Measurements from ENCODE around the gene FAH. TPM values are rescaled to one million over a fixed set of nuclear protein-coding genes. Genes with fewer than 3 reads are reported as not detected.

The FAH gene
- polyA plus RNA-seq, 1 donor from 2014 or later, result 3.1 TPM

DNA sequence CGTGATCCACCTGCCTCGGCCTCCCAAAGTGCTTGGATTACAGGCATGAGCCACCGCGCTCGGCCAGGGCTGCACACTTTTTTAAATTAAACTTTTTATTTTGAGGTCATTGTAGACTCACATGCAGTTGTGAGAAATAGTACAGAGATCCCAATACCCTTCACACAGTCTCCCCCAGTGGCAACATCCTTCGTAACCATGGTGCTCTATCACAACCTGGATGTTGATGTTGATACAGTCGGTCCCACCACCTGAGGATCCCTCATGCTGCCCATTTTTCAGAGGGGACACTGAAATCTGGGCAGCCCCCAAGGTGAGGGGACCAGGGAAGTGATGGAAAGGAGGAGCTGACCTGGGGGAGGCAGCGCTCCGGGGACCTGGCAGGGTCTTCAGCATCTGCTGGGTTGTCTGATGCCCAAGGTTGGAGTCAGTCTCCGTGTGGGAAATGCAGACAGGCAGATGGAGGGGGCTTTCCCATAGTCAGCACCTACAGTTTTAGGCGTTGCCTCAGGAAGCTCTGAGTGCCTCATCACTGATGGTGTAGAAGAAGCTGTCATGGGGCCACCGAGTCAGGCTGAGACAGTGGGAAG is 17.1 kb downstream of the FAH start:
- Histone ChIP-seq H4K20me1 (ENCODE audit: insufficient read depth) (no peaks in the 10 kb centered on the region), H3K4me2 (ENCODE audit: low read length) (no peak overlapping the region), H3F3A (ENCODE audit: insufficient read depth, low read length, poor library complexity, severe bottlenecking) (no peaks in the 10 kb centered on the region), H2AFZ (ENCODE audit: low read depth, low read length) (no peak overlapping the region), H3K9me3 (ENCODE audit: low read length) (no peaks in the 10 kb centered on the region), H3K9ac (ENCODE audit: low read length) (no peak overlapping the region), H3K36me3 (ENCODE audit: insufficient read depth, low read length) (no peaks in the 10 kb centered on the region), H3K9me2 (ENCODE audit: insufficient read depth, low read length) (no peaks in the 10 kb centered on the region), H3K79me2 (replicated peaks; ENCODE audit: insufficient read depth, low read length) (no peaks in the 10 kb centered on the region), H3K27ac (ENCODE audit: low read length) (no peak overlapping the region), H3K27me3 (ENCODE audit: insufficient read depth, low read depth, low read length) (no peaks in the 10 kb centered on the region), H3K4me3 (ENCODE audit: low read length) (no peak overlapping the region)
- TF ChIP-seq, protein P1, sequence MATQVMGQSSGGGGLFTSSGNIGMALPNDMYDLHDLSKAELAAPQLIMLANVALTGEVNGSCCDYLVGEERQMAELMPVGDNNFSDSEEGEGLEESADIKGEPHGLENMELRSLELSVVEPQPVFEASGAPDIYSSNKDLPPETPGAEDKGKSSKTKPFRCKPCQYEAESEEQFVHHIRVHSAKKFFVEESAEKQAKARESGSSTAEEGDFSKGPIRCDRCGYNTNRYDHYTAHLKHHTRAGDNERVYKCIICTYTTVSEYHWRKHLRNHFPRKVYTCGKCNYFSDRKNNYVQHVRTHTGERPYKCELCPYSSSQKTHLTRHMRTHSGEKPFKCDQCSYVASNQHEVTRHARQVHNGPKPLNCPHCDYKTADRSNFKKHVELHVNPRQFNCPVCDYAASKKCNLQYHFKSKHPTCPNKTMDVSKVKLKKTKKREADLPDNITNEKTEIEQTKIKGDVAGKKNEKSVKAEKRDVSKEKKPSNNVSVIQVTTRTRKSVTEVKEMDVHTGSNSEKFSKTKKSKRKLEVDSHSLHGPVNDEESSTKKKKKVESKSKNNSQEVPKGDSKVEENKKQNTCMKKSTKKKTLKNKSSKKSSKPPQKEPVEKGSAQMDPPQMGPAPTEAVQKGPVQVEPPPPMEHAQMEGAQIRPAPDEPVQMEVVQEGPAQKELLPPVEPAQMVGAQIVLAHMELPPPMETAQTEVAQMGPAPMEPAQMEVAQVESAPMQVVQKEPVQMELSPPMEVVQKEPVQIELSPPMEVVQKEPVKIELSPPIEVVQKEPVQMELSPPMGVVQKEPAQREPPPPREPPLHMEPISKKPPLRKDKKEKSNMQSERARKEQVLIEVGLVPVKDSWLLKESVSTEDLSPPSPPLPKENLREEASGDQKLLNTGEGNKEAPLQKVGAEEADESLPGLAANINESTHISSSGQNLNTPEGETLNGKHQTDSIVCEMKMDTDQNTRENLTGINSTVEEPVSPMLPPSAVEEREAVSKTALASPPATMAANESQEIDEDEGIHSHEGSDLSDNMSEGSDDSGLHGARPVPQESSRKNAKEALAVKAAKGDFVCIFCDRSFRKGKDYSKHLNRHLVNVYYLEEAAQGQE (IDR thresholded peaks at IDR 0.05; ENCODE audit: borderline replicate concordance), result no peak

DNA sequence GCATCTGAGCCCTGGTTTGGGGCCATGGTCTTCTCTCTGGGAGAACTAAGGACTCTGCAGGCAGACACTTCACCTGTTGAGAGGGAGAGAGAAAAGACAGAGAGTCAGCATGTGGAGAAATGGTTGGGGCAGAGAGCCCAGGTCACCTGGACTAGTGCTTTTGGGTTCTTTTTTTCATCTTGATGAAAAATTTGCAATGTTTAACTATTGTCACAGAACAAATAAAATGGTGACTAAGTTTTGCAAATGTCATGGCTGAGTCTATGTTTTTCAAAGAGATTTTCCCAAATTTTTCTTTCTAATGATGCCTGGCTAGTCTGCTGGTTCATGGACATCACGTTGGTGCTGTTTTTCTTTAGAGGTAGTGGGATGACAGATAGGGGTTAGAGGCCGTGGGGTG is 17.8 kb downstream of the FAH start:
- Histone ChIP-seq H3K4me3 (ENCODE audit: low read length) (no peak overlapping the region), H3K9me3 (ENCODE audit: low read length) (no peaks in the 10 kb centered on the region), H2AFZ (ENCODE audit: low read depth, low read length) (no peak overlapping the region), H3K27me3 (ENCODE audit: insufficient read depth, low read depth, low read length) (no peaks in the 10 kb centered on the region), H3F3A (ENCODE audit: insufficient read depth, low read length, poor library complexity, severe bottlenecking) (no peaks in the 10 kb centered on the region), H3K79me2 (replicated peaks; ENCODE audit: insufficient read depth, low read length) (no peaks in the 10 kb centered on the region), H3K9me2 (ENCODE audit: insufficient read depth, low read length) (no peaks in the 10 kb centered on the region), H4K20me1 (ENCODE audit: insufficient read depth) (no peaks in the 10 kb centered on the region), H3K9ac (ENCODE audit: low read length) (no peak overlapping the region), H3K36me3 (ENCODE audit: insufficient read depth, low read length) (no peaks in the 10 kb centered on the region), H3K27ac (ENCODE audit: low read length) (no peak overlapping the region), H3K4me2 (ENCODE audit: low read length) (no peak overlapping the region)
- TF ChIP-seq MXI1 (conservative IDR thresholded peaks at IDR 0.05; ENCODE audit: poor library complexity, severe bottlenecking), result no peak
- TF ChIP-seq POLR2AphosphoS5 (IDR thresholded peaks at IDR 0.05), result no peak
- no peak for TF ChIP-seq EZH2 (IDR thresholded peaks at IDR 0.05; ENCODE audit: borderline replicate concordance, insufficient read depth, low read length, poor library complexity, severe bottlenecking)
- no peak for TF ChIP-seq EP300 (conservative IDR thresholded peaks at IDR 0.05; ENCODE audit: poor library complexity, severe bottlenecking)
- TF ChIP-seq TAF1 (IDR thresholded peaks at IDR 0.05; ENCODE audit: low read depth), result no peak
- no peak for TF ChIP-seq RAD21 (conservative IDR thresholded peaks at IDR 0.05)
- TF ChIP-seq, protein P1 (IDR thresholded peaks at IDR 0.05; ENCODE audit: borderline replicate concordance), result no peak
- TF ChIP-seq, protein P2, sequence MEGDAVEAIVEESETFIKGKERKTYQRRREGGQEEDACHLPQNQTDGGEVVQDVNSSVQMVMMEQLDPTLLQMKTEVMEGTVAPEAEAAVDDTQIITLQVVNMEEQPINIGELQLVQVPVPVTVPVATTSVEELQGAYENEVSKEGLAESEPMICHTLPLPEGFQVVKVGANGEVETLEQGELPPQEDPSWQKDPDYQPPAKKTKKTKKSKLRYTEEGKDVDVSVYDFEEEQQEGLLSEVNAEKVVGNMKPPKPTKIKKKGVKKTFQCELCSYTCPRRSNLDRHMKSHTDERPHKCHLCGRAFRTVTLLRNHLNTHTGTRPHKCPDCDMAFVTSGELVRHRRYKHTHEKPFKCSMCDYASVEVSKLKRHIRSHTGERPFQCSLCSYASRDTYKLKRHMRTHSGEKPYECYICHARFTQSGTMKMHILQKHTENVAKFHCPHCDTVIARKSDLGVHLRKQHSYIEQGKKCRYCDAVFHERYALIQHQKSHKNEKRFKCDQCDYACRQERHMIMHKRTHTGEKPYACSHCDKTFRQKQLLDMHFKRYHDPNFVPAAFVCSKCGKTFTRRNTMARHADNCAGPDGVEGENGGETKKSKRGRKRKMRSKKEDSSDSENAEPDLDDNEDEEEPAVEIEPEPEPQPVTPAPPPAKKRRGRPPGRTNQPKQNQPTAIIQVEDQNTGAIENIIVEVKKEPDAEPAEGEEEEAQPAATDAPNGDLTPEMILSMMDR (IDR thresholded peaks at IDR 0.05; ENCODE audit: poor library complexity, severe bottlenecking), result no peak
- TF ChIP-seq SMC3 (conservative IDR thresholded peaks at IDR 0.05; ENCODE audit: poor library complexity), result no peak

Measured in neural cell (in vitro differentiated cells).